ENCODE results near the gene TPRA1. TPM values are rescaled to one million over a fixed set of nuclear protein-coding genes. Genes with fewer than 3 reads are reported as not detected.

Gene TPRA1
- total RNA-seq, 1 experiment from 2014 or later: 20.2 TPM

GRCh38 chr3:127549826-127550467, 40.6 kb downstream of the TPRA1 start:
- intact Hi-C loops (cut with micrococcal nuclease; ENCODE audit: unreplicated experiment): loop anchor here (5.0 kb wide), 1 partner anchor 1028 kb away; the partner anchor contains the start of gene CHST13
- POLR2A ChIA-PET (ENCODE audit: low non-redundant PET): no interaction called here
- no peaks in the 10 kb centered on the region for H3K36me3 ChIP-seq (ENCODE audit: insufficient read depth, low read length, poor library complexity, severe bottlenecking)
- no peak overlapping the region for H3K27ac ChIP-seq (ENCODE audit: low read depth, low read length, poor library complexity, severe bottlenecking)
- DNase-seq (ENCODE audit: low spot score): no peak
- CTCF ChIA-PET: no interaction called here
- H3K4me1 ChIP-seq (ENCODE audit: insufficient read depth, low read length, poor library complexity, severe bottlenecking): peaks cover 8% of the 10 kb centered on the region
- H3K27me3 ChIP-seq (replicated peaks; ENCODE audit: insufficient read depth, low read depth, low read length, poor library complexity): no peaks in the 10 kb centered on the region
- H3K9me3 ChIP-seq (ENCODE audit: low read depth, low read length, poor library complexity, severe bottlenecking): no peaks in the 10 kb centered on the region
- H3K4me3 ChIP-seq (ENCODE audit: low read depth, low read length, poor library complexity, severe bottlenecking): no peak overlapping the region
- no TSS peak for BruUV-seq (replicated peaks)
- TF ChIP-seq, protein P1, sequence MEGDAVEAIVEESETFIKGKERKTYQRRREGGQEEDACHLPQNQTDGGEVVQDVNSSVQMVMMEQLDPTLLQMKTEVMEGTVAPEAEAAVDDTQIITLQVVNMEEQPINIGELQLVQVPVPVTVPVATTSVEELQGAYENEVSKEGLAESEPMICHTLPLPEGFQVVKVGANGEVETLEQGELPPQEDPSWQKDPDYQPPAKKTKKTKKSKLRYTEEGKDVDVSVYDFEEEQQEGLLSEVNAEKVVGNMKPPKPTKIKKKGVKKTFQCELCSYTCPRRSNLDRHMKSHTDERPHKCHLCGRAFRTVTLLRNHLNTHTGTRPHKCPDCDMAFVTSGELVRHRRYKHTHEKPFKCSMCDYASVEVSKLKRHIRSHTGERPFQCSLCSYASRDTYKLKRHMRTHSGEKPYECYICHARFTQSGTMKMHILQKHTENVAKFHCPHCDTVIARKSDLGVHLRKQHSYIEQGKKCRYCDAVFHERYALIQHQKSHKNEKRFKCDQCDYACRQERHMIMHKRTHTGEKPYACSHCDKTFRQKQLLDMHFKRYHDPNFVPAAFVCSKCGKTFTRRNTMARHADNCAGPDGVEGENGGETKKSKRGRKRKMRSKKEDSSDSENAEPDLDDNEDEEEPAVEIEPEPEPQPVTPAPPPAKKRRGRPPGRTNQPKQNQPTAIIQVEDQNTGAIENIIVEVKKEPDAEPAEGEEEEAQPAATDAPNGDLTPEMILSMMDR (conservative IDR thresholded peaks at IDR 0.05; ENCODE audit: low read depth, low read length): no peak
- no peak for TF ChIP-seq EZH2 (IDR thresholded peaks at IDR 0.05; ENCODE audit: borderline replicate concordance, low read depth, low read length, poor library complexity, severe bottlenecking)

GRCh38 chr3:127547761-127548605, 42.5 kb downstream of the TPRA1 start:
- Histone ChIP-seq H3K4me3 (ENCODE audit: low read depth, low read length, poor library complexity, severe bottlenecking) (peak overlapping the region; percentile 52), H3K27me3 (replicated peaks; ENCODE audit: insufficient read depth, low read depth, low read length, poor library complexity) (no peaks in the 10 kb centered on the region), H3K9me3 (ENCODE audit: low read depth, low read length, poor library complexity, severe bottlenecking) (no peaks in the 10 kb centered on the region), H3K4me1 (ENCODE audit: insufficient read depth, low read length, poor library complexity, severe bottlenecking) (peaks cover 8% of the 10 kb centered on the region), H3K27ac (ENCODE audit: low read depth, low read length, poor library complexity, severe bottlenecking) (no peak overlapping the region), H3K36me3 (ENCODE audit: insufficient read depth, low read length, poor library complexity, severe bottlenecking) (no peaks in the 10 kb centered on the region)
- TF ChIP-seq EZH2 (IDR thresholded peaks at IDR 0.05; ENCODE audit: borderline replicate concordance, low read depth, low read length, poor library complexity, severe bottlenecking): no peak
- TF ChIP-seq, protein P1 (conservative IDR thresholded peaks at IDR 0.05; ENCODE audit: low read depth, low read length): peak; percentile 76
- intact Hi-C loops (cut with micrococcal nuclease; ENCODE audit: unreplicated experiment): loop anchor here (5.0 kb wide), 1 partner anchor 1026 kb away; the partner anchor contains the start of gene CHST13
- BruUV-seq (replicated peaks): no TSS peak
- ChIA-PET CTCF (interaction anchor here (0.6 to 1.5 kb wide), 3 partner anchors 92 to 869 kb away, joined by 3 to 4 read pairs (median 3); no protein-coding TSS in a partner anchor), POLR2A (ENCODE audit: low non-redundant PET) (no interaction called here)
- peak; percentile 77 for DNase-seq (ENCODE audit: low spot score)

- ChIA-PET POLR2A (ENCODE audit: low non-redundant PET) (no interaction called here), CTCF (interaction anchor here (1.0 kb wide), 1 partner anchor 91 kb away, joined by 3 read pairs; no protein-coding TSS in a partner anchor)
- TF ChIP-seq, protein P1 (conservative IDR thresholded peaks at IDR 0.05; ENCODE audit: low read depth, low read length): no peak
- no peak for TF ChIP-seq EZH2 (IDR thresholded peaks at IDR 0.05; ENCODE audit: borderline replicate concordance, low read depth, low read length, poor library complexity, severe bottlenecking)
- Histone ChIP-seq H3K27ac (ENCODE audit: low read depth, low read length, poor library complexity, severe bottlenecking) (peak overlapping the region; percentile 23), H3K4me3 (ENCODE audit: low read depth, low read length, poor library complexity, severe bottlenecking) (peak overlapping the region; percentile 52), H3K9me3 (ENCODE audit: low read depth, low read length, poor library complexity, severe bottlenecking) (no peaks in the 10 kb centered on the region), H3K36me3 (ENCODE audit: insufficient read depth, low read length, poor library complexity, severe bottlenecking) (no peaks in the 10 kb centered on the region), H3K27me3 (replicated peaks; ENCODE audit: insufficient read depth, low read depth, low read length, poor library complexity) (no peaks in the 10 kb centered on the region), H3K4me1 (ENCODE audit: insufficient read depth, low read length, poor library complexity, severe bottlenecking) (peaks cover 8% of the 10 kb centered on the region)
- DNase-seq (ENCODE audit: low spot score): no peak
- intact Hi-C loops (cut with micrococcal nuclease; ENCODE audit: unreplicated experiment): loop anchor here (5.0 kb wide), 1 partner anchor 1025 kb away; the partner anchor contains the start of gene CHST13
- BruUV-seq (replicated peaks): no TSS peak
Observed at GRCh38 chr3:127546970-127547733, 43.4 kb downstream of the TPRA1 start.

All from A673 (cell line).